ENCODE measurements around the gene CDH9. TPM values are rescaled to one million over a fixed set of nuclear protein-coding genes. Genes with fewer than 3 reads are reported as not detected.

The CDH9 gene
- total and polyA plus RNA-seq, 9 of the 15 experiments (the other 6 are each of a cell fraction or from before 2014, with no cell fraction given) = not detected

- TF ChIP-seq GMEB1 (CRISPR knock-in tag; IDR thresholded peaks at IDR 0.05) = no peak
- no peak for TF ChIP-seq HLTF (IDR thresholded peaks at IDR 0.05)
- no peak for TF ChIP-seq FOXO4 (CRISPR knock-in tag; IDR thresholded peaks at IDR 0.05)
- TF ChIP-seq NELFE (IDR thresholded peaks at IDR 0.05; ENCODE audit: insufficient read depth, insufficient read length) = no peak
- no peak for TF ChIP-seq TBP (optimal IDR thresholded peaks at IDR 0.05; ENCODE audit: low read depth, low read length)
Measured at GRCh38 chr5:26894719-26895263, 143.6 kb downstream of the CDH9 start (continued).

GRCh38 chr5:26893078-26893477, 145.3 kb downstream of the CDH9 start:
- in situ Hi-C loops (cut with MboI) = no loop called here
- BruUV-seq (replicated peaks) = no TSS peak
- TF ChIP-seq MLX (CRISPR knock-in tag; conservative IDR thresholded peaks at IDR 0.05) = no peak
- peak; percentile 48 for TF ChIP-seq MAFF (IDR thresholded peaks at IDR 0.05; ENCODE audit: low read length)
- peak; percentile 11; the same call in 1 of the 2 replicates for TF ChIP-seq NFE2L1 (tag; IDR thresholded peaks at IDR 0.05; ENCODE audit: borderline replicate concordance, low read depth)
- peak; percentile 47; the same call in 1 of the 2 replicates for TF ChIP-seq ZNF316 (IDR thresholded peaks at IDR 0.05)
- no peak for TF ChIP-seq THRAP3 (IDR thresholded peaks at IDR 0.05; ENCODE audit: borderline replicate concordance)
- no peak for TF ChIP-seq ZBTB43 (CRISPR knock-in tag; IDR thresholded peaks at IDR 0.05)
- peak; percentile 39; the same call in 1 of the 2 replicates for TF ChIP-seq MAFK (IDR thresholded peaks at IDR 0.05; ENCODE audit: low read length)
- Histone ChIP-seq H3K9me3 (replicated peaks; ENCODE audit: control insufficient read depth, insufficient read depth, low read depth, low read length) (no peaks in the 10 kb centered on the region; the same call in 1 of the 2 replicates), H3K27me3 (ENCODE audit: control insufficient read depth in 2 of 2, insufficient read depth in 2 of 2, low read length in 2 of 2) (no peaks in the 10 kb centered on the region), H3K27ac (ENCODE audit: extremely low read depth, low read depth, low read length) (no peak overlapping the region), H3K4me2 (ENCODE audit: insufficient read depth, low read length) (no peak overlapping the region), H2AFZ (ENCODE audit: low read depth, low read length) (no peak overlapping the region), H3K4me1 (replicated peaks in 1 of 2; ENCODE audit: control insufficient read depth in 2 of 2, insufficient read depth in 2 of 2, low read length in 2 of 2) (no peaks in the 10 kb centered on the region), H3K4me3 (no peak overlapping the region), H4K20me1 (replicated peaks; ENCODE audit: control insufficient read depth, insufficient read depth, low read length) (no peaks in the 10 kb centered on the region), H3K36me3 (ENCODE audit: control insufficient read depth, insufficient read depth, low read length) (no peaks in the 10 kb centered on the region), H3K9me1 (ENCODE audit: control insufficient read depth, insufficient read depth, low read length) (no peaks in the 10 kb centered on the region), H3K79me2 (ENCODE audit: control insufficient read depth, insufficient read depth, low read length) (no peaks in the 10 kb centered on the region), H3K9ac (ENCODE audit: insufficient read depth in 1 of 2, low read depth in 2 of 2, low read length in 2 of 2) (no peak overlapping the region)
- no peak for ATAC-seq
- FAIRE-seq = no peak
- POLR2A ChIA-PET = no interaction called here
- CTCF ChIA-PET (ENCODE audit: low intra/inter-chr PET ratio) = no interaction called here
- intact Hi-C loops (cut with micrococcal nuclease) = no loop called here
- no peak for DNase-seq (ENCODE audit: extremely low read depth in 1 of 4, low spot score in 3 of 4)
